GM18511 (cell line): ENCODE measurements around the gene TBC1D8.

Experiments
- ATAC-seq: cut with Tn5 transposase; IDR thresholded peaks from one replicate; pipeline ENCODE4 v1.9.1; 2021; ENCODE audit warnings: mild to moderate bottlenecking, moderate library complexity; ENCODE audit not compliant: unreplicated experiment

Gene TBC1D8

GRCh38 chr2:100984892-100985307, 166.3 kb downstream of the TBC1D8 start:
- ATAC-seq, result peak; percentile 74

GRCh38 chr2:100983684-100984310, 167.4 kb downstream of the TBC1D8 start:
- ATAC-seq, result no peak

GRCh38 chr2:100983201-100983600, 168.0 kb downstream of the TBC1D8 start:
- ATAC-seq, result no peak

- no peak for ATAC-seq
These were observed 168.7 kb downstream of the TBC1D8 start for GRCh38 chr2:100982431-100982861.

GRCh38 chr2:100981011-100981410, 170.2 kb downstream of the TBC1D8 start:
- no peak for ATAC-seq

- no peak for ATAC-seq
These were observed 171.1 kb downstream of the TBC1D8 start for GRCh38 chr2:100980046-100980445.

- ATAC-seq, result no peak
These were observed 172.5 kb downstream of the TBC1D8 start for GRCh38 chr2:100978582-100979191.

GRCh38 chr2:100977511-100977910, 173.7 kb downstream of the TBC1D8 start:
- no peak for ATAC-seq

- peak; percentile 96 for ATAC-seq
These were observed 174.4 kb downstream of the TBC1D8 start for GRCh38 chr2:100976645-100977391.

- ATAC-seq, result no peak
These were observed 175.1 kb downstream of the TBC1D8 start for GRCh38 chr2:100976061-100976460.

GRCh38 chr2:100975521-100975785, 175.7 kb downstream of the TBC1D8 start:
- no peak for ATAC-seq

- ATAC-seq, result no peak
These were observed 176.3 kb downstream of the TBC1D8 start for GRCh38 chr2:100974712-100975520.

- ATAC-seq, result no peak
These were observed 178.7 kb downstream of the TBC1D8 start for GRCh38 chr2:100972452-100972851.

GRCh38 chr2:100971221-100971620, 180.0 kb downstream of the TBC1D8 start:
- no peak for ATAC-seq

GRCh38 chr2:100969998-100970397, 181.2 kb downstream of the TBC1D8 start:
- ATAC-seq, result no peak

GRCh38 chr2:100968146-100969145, 182.7 kb downstream of the TBC1D8 start:
- no peak for ATAC-seq

GRCh38 chr2:100967716-100968115, 183.5 kb downstream of the TBC1D8 start:
- ATAC-seq, result no peak

- no peak for ATAC-seq
These were observed 185.6 kb downstream of the TBC1D8 start for GRCh38 chr2:100965596-100965995.

GRCh38 chr2:100964681-100965169, 186.5 kb downstream of the TBC1D8 start:
- ATAC-seq, result no peak

- ATAC-seq, result no peak
These were observed 187.0 kb downstream of the TBC1D8 start for GRCh38 chr2:100964222-100964621.
